Epithelial cell of proximal tubule (primary cell): ENCODE data around the gene KCNT2. TPM values are rescaled to one million over a fixed set of nuclear protein-coding genes. Genes with fewer than 3 reads are reported as not detected.

Source experiments
- DNase-seq: peaks from one replicate; pipeline ENCODE4 v3.0.0-alpha.2; 2011; ENCODE audit warnings: low read depth
- H3K4me3 ChIP-seq: 2 replicates; pipeline ENCODE4 v1.5.1; 2011; ENCODE audit warnings: low read depth, mild to moderate bottlenecking, low read length
- total RNA-seq: library from RNA; depleted of rRNA; stranded (reverse); fragments of >200 nt; gene quantifications from 2 replicates; pipeline ENCODE4 v1.2.3, GENCODE V29; 2015
- TF ChIP-seq, protein P1 (sequence below): conservative IDR thresholded peaks from 2 replicates; pipeline ENCODE4 v1.5.1; 2012; ENCODE audit warnings: low read depth, mild to moderate bottlenecking, low read length

Gene KCNT2
- total RNA-seq, 1 donor from 2014 or later: 1.7 TPM

DNA sequence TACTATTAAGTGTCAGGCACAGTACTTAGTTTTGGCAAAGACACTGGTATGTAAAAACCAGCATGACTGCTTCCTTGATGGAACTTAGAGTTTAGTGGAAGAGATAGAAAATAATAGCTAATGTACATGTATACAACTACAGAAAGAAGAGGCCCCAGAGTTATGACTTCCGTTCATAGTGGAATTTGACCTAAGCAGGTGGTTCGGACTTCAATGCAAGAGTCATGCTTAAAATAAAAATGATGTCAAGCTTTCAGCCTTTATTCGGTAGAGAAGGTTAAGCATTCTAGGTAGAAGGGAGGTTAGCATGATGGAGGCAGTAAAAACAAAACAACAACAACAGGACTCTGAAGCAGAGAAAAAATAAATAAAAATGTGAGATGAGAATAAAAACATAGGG lies 165.9 kb downstream of the KCNT2 start:
- no peak for DNase-seq
- TF ChIP-seq, protein P1, sequence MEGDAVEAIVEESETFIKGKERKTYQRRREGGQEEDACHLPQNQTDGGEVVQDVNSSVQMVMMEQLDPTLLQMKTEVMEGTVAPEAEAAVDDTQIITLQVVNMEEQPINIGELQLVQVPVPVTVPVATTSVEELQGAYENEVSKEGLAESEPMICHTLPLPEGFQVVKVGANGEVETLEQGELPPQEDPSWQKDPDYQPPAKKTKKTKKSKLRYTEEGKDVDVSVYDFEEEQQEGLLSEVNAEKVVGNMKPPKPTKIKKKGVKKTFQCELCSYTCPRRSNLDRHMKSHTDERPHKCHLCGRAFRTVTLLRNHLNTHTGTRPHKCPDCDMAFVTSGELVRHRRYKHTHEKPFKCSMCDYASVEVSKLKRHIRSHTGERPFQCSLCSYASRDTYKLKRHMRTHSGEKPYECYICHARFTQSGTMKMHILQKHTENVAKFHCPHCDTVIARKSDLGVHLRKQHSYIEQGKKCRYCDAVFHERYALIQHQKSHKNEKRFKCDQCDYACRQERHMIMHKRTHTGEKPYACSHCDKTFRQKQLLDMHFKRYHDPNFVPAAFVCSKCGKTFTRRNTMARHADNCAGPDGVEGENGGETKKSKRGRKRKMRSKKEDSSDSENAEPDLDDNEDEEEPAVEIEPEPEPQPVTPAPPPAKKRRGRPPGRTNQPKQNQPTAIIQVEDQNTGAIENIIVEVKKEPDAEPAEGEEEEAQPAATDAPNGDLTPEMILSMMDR: no peak
- H3K4me3 ChIP-seq: no peak overlapping the region

DNA sequence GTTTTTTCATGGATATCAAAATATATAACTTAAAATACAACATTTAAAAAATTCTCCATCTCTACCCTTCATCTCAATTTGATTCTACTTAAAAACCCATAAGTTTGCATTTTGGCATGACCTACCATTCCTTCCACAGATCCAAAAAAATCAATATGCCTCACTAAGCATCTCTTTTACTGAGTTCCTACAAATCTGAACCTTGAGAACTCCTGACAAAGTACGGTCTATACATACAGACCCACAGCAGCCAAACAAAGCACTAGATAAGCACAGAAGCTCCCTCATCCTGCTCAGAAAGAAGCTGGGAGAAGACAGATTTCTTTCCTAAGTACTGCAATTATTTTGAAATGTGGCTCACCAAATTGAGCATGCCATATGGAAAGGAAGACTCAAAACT lies 167.5 kb downstream of the KCNT2 start:
- no peak for DNase-seq
- TF ChIP-seq, protein P1: no peak
- H3K4me3 ChIP-seq: no peak overlapping the region

DNA sequence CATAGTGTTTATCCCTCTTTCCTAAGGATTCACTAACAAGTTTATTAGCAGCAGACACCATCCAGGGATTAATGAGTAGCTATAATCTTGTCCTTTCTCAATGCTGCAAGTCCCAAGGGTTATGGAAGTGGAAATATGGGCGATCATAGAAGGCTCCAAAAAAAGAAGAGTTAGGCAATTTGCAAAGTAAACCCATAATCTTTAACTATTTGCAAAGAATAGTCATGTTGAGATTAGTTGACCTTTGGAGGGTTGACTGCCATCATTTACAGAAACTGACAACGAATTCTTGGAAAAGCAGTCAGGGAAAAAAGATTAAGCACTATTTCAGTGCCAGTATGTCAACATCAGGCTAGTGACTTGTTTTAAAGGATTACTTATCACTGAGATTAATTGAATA lies 169.9 kb downstream of the KCNT2 start:
- DNase-seq: peak; percentile 93
- TF ChIP-seq, protein P1: no peak

DNA sequence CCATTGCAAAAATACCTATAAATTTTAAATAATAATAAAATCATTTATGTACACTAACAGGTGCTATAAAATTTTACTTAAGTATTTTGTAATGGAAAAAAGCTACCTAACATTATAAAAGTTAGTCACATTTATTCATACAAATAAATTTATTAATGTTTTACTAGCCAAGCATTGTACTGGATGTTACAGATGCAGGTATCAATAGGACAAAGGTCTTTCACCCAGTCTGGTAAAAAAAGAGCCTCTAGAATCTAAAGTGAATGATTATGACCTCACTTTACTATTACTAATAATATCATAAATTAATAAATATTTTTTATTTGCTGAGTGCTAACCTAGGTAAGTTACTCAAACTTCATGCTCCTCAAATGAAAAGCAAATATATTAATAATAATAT lies 170.6 kb downstream of the KCNT2 start:
- H3K4me3 ChIP-seq: no peak overlapping the region
- no peak for DNase-seq
- TF ChIP-seq, protein P1: no peak

More for the DNA sequence above, 169.9 kb downstream of the KCNT2 start:
- H3K4me3 ChIP-seq: no peak overlapping the region

DNA sequence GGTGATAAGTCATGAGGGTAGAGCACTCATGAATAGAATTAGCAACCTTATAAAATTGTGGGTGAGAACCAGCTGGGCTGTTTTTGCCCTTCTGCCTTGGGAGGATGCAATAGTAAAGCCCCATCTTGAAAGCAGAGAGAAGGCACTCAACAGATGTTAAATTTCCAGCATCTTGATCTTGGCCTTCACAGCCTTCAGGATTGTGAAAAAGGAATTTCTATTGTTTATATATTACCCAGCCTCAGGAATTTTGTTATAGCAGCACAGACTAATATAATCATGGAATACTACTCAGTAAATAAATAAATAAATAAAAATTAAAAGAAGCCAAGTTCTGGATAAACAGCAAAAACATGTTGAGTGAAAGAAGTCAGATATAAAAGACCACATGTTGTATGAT lies 175.2 kb downstream of the KCNT2 start:
- DNase-seq: no peak
- no peak overlapping the region for H3K4me3 ChIP-seq
- TF ChIP-seq, protein P1: no peak

DNA sequence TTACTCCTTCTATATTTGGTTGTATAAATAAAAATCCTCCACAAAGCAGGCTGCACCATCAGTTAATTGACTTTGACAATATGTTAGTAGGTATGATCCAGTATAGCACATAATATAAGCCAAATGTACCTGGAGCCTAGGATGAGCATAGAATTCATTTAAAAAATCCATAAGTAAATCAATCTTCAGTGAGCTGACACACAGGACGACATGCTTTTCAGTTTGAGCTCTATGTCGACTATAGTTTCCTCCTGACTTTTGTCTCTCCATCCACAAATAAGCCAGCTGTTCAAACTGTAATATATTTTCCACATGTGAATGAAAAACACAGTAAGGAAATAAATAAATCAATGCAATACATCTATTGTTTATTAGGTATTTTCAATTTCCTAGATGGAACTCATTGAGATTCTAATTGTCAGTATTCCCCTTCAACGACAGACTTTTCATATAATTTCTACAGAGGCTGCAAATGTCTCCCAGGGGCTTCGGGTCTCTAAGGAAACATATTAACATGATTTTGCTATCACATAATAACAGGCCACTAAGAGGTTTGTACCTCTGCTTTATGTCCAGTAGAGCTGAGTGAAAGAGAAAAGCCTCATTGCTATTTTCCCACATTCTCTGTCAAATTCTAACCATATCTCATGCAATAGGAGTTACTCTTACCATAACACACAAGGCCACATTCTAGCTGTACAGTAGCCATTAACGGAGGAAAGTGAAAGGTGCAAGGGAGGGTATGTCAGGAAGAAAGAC lies 180.1 kb downstream of the KCNT2 start:
- no peak for DNase-seq
- TF ChIP-seq, protein P1: no peak
- no peak overlapping the region for H3K4me3 ChIP-seq

DNA sequence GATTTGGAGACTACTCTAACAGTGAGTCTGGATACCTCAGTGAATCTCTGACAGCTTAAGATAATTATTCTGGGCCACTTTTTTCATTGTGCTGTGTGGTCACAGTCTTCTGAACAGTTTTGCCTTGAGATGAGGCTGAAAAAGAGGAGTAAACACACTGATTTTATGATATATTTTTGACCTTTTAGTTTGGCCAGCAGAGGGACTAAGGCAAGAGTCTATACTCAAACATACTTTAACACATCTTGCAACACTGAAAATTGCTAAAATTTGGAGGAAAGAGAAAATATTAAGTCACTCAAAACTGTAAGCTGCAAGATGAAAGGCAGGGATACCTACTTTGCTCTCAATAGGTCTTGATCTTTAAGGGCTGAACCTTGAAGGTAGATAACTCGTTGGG lies 182.7 kb downstream of the KCNT2 start:
- H3K4me3 ChIP-seq: no peak overlapping the region
- DNase-seq: no peak
- TF ChIP-seq, protein P1: no peak
